KG1 (cell line): ENCODE results near the gene SPINK8.
A peak's percentile ranks its signal among the peaks of the same experiment; 100 is the strongest.

Experiments used
- DNase-seq: peaks from one replicate; lab custom pipeline; 2025; lab: John Stamatoyannopoulos, UW

The SPINK8 gene

DNA sequence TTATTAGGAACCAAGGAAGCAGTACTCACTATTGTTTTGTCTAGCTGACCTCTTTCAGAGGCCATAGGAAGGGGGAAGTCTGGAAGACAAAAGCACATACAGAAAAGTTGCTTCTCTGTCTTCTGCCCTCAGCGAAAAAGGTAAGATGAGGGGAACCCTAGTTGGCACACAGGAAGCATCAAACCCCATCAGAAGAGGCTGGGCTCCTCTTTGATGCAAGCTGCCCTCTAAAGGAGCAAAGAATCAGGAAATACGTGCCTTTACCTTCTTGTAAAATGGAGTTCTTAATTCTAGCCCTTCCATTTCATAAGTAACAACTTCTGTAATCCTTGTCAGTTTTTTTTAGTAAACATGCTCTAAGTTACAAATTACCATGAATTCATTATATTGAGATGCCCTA lies 12.5 kb downstream of the SPINK8 start:
- DNase-seq = no peak

DNA sequence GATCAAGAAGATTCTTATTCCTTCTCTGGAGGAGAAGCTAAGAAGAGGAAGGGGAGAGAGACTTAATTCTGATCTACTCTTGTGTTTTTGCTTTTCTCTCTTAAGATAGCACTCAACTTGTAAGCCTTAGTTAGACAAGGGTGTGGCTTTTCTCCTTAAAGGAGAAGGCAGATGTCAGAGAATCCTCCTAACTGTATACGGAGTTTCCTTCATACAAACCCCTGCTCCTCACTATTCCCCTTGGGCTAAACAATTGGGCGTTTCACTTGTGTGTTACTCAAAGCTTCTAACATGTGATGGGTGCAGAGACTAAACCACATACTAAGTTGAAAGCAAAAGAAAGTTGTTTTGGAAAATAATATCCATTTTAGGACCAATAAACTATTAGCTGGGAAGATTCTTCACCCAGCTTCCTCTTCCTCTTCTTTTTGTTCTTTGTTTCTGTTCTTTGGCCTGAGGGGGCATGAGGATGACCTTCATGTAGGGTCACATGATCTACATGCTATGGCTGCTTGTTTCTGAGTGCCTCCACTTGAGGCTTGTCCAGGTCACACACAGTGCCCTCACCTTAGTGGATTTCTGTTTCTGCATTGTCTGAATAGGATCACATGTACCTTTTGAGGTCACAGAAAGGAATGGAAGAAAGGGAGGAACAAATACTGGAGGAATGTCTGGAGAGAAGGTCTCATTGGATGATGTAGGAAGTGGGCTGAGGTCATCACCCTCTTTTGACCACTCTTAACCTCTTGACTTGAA lies 14.6 kb downstream of the SPINK8 start:
- DNase-seq = no peak

DNA sequence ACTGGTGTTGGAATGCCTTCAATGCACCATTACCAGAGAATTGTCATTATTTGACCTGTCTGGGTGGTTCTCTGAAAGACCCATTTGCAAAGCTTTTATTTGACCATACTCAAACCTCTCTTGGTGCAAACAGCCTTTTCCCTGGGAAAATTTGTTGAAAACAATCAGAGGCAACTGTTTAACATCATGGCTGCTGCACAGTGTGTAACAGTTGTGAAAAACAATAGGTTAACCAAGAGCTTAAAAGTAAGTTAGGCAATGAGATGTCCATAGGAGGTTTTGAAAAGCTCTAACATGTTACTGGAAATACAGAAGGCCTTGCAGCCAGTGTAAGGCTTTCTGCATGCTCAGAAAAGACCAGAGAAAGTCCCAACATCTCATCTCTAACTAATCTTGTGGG lies 18.9 kb downstream of the SPINK8 start:
- DNase-seq = no peak

DNA sequence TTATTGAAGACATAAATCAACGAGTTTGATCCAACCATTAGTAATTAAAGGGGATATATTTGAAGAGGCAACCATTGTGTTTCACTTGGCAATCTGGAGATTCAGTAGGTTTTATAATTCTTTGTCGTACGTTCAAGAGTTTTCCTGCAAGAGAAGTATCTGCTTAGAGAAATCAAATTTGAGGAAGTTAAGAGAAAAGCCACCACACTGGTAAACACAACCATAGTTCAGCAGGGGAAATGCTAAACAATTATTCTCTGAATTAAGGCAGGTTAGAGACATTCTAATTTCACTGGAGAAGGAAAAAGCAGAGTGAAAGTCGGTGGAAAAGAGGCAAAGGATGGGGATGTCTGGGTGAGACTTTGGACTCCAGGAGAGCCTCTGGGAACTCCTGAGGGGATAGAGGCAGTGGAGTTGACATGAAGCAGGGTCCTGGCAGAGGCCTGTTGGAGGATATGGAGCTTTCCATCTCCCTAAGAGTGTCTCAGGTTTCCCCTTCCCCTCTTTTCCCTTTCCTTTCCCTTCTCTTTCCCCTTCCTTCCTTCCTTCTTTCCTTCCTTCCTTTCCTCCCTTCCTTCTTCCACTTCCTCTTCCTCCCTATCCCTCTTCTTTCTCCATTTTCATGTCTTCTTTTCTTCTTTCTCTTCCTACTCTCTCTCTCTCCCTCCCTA lies 26.5 kb downstream of the SPINK8 start:
- peak; percentile 11 for DNase-seq

DNA sequence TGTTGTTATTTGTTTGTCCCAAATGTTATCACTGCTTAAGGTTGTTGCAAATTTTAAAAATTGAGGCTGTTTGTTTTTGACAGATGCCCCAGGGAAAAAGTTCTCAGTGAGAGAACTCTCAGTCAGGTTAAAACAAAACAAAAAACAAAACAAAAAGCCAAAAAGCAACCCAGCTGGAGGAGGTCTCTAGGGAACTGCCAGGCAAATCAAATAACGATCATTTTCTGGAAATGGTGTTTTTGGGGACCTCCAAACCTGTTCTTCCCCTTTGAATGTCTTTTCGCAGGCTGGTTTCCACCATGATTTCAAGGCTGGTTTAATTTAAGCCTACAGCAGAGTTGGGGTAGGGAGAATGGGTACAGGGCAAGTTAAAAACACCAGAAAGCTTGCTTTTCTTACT lies 27.2 kb downstream of the SPINK8 start:
- no peak for DNase-seq

DNA sequence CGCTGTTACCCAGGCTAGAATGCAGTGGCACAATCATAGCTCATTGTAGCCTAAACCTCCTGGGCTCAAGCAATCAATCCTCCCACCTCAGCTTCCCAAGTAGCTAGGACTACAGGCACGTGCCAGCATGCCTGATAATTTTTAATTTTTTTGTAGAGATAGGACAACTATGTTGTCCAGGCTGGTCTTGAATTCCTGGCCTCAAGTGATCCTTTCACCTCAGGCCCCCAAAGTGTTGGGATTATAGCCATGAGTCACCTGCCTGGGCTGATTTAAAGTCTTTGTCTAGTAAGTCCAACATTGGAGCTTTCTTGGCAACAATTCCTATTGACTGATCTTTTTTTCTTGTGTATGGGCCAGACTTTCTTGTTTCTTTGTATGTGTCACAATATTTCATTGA lies 28.1 kb downstream of the SPINK8 start:
- no peak for DNase-seq

DNA sequence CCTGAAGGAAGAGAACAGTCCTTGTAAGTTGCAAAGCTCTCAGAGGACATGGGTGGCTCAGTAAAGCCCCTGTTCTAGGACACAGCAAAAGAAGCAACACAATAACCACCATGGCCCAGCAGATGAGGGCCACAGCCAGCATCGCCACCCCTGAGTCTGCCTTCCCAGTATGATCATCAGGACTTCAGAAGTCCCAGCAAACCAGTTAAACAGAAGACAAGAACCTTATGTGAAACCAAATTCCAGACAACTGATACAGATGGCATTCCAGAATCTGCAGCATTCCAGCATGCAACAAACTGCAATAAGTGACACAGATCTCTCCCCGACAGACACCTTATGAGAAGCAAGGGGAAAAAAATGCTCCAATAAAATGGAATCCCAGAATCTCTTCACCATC lies 30.4 kb downstream of the SPINK8 start:
- no peak for DNase-seq

DNA sequence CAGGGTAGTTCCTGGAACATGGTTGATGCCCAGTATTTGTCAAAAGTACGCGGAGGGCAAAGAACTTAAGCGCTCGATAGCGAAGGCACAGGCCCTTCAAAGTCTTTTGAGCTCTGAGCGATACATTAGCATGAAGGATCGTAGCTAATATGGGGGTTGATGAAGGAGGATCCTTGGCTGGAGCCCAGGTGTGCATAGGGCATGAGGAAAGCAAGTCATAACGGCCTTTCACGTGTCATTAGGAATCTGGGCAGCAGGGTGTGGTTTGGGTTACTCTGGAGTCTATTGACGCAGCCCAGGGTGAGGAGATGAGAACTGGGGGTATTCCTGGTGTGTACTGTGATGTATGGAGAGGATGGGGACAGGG lies 31.7 kb downstream of the SPINK8 start:
- DNase-seq = no peak

DNA sequence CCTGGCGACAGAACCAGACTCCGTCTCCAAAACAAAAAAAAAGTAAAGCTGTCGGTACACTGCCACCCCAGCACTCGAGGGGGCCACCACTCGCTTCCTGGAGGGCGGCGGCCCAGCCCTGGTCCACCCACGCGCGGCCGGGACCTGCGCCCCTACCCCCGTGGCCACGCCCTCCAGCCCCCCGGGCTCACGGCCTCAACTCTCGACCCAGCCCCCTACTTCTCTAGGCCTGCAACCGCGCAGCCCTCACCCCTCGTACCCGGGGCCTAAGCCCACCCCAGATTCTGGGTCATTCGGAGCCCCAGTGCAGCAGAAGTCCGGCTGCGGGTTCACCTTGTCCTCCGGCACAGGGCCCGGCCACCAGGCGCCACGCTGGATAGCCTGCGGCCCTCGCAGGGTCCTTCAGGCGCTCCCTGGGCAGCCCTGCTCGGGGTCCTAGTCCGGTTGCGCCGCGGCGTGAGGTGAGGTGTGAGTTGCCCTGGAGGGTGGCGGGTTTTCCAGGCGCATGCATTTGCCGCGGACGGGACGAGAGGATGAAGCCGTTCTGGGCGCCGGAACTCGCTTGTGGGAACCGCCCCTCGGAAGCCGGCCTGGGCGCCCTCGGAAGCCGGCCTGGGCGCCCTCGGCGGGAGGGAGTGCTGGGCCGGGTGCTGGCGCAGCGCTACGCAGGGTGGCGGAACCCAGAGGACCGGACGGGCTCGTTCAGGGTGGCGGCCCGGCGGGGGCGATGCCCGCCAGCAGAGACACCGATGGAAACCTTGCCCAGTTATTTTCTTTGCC lies 32.3 kb downstream of the SPINK8 start, which contains the start of gene NME6:
TSS of gene NME6 (minus strand) at position 348 of the 780 bp plus-strand sequence.
- DNase-seq = peak; percentile 91

DNA sequence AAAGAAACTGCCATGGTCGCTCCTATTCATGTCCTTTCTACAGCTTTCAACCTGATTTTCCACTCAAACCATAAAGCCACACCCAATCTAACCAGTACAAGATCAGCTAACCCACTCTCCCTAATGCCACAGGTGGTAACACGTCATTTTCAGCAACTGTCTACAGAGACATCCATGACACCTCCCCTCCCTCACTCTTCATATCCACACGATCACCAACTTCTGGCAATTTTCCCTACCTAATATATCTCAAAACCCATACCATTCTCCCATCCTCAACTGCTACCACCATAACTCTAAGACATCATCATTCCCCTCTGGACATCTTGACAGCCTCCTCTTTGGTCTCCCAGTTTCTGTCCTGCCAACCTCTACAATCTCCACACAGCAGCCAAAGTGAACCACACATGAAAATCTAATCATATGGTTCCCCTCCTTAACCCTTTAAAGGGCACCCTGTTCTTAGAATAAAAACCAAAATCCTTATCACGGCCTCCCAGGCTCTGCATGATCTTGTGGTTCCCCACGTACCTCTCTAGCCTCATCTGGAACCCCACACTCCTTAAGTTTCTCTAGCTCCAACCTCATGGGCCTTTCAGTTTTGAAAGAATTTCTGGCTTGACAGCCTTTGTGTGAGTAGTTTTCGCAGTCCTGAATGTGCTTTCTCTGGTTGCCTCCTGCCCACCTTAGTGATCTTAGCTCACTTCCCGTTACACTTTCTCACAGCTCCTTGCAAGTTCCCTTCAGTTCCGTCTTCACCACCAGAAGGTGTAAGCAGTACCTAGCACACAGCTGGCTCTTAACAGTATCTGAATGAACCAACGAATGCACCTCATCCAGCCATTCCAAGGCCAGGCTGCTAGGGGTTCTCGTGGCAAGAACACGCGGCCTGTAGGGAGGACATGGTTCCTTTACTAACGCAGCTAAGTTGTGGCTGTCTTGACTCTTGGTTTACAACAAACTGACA lies 33.4 kb downstream of the SPINK8 start:
- DNase-seq = peak; percentile 31

DNA sequence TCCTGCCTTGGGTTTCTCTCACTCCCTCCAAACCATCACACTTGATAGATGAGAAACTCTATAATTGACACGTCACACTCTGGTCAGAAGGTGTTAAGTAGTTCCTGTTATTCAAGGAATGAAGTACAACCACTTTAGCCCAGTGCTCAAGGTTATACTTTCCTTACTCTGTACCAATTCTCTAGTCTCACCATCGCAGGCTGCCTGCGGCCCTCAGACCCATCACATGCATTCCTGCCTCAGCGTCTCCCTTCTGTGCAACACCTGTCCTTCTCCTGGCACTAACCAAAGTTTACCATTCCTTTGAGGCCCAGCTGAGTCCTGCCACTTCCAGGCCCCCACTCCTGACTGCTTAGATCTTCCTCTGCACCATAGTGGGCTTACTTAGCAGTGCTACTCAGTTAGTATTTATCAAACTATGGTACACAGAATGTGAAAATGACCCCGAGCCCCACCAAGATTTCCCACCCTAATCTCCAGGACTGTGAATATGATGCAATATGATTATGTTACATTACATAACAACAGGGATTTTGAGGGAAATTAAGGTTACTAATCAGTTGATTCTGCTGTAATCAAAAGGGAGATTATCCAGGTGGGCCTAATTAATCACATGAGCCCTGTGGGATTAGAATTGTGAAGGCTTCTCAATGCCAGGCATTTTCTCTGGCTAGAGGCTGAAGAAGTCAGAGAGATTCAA lies 36.2 kb downstream of the SPINK8 start:
- DNase-seq = no peak

DNA sequence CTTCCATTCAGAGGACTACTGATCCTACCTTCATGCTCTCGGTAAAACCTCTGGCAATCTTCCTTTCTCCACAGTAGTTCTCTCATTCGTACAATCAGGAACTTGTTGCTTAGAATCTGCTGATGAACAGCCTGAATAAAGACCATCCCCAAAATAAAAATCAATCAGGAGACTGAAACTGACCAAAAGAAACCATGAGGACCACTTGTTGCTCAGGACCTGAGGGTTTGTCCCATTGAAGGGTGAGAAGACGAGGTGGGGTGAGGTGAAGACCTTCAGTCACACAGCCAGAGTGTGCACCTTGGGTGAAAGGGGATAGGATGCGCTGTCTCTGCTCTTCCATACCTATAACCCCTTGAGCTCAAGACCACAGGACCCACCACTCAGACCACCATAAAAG lies 36.8 kb downstream of the SPINK8 start:
- DNase-seq = no peak

DNA sequence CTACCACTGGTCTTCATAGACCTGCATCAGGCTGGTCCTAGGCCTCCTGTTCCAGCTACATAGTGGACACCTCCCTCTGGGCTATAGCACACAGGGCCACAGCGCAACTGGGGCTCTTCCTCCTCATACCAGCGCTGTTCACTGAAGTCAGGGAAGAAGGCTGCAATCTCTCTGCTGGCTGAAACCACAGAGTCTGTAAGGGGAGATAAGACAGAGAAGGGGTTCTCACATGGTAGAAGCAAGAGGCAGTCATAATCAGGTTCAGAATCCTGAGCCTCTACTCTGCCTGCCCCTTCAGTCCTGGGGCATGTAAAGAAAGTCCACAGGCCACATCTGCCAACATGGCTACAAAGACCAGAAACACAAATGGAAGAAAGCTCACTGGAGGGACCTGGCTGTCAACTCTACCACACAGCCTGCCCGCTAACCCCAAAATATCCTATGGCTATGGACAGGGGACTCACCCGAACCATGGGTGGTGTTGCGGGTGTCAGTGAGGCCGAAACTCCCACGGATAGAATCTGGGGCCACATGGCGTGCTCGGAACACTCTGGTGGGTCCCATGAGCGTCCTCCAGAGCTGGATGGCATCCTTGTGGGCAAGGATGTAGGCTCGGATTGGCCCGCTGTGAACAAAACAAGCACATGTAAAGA lies 38.7 kb downstream of the SPINK8 start:
- DNase-seq = no peak

DNA sequence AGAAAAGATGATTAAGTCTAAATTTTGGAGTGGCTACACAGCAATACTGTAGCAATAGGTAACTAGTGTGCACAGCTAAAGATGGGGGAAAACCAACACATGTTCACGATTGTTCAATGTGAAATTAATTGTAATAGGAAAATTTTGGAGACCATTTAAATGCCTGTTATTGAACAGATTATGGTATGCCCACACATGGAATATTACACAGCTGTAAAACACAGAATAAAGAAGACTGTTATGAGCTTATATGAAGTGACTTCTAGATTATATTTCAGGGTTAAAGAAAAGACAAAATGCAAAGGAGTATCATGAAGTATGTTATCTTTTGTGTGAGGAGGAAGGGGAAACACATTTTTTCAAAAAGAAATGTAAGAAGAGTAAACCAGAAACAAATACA lies 43.8 kb downstream of the SPINK8 start:
- no peak for DNase-seq

DNA sequence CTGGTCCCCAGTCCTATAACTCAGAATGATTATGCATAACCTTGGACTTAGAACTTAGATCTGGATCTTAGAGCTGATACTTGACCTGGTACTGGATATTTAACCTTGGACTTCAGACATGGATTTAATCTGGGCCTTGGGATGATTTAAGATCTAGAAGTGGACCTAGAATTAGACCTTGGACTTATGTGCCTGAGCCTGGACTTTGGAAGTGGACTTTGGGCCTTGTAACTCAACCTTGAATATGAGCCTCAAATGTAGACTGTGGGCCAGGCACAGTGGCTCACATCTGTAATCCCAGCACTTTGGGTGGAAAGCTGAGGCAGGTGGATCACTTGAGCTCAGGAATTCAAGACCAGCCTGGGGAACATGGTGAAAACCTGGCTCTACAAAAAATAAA lies 46.4 kb downstream of the SPINK8 start:
- DNase-seq = no peak

DNA sequence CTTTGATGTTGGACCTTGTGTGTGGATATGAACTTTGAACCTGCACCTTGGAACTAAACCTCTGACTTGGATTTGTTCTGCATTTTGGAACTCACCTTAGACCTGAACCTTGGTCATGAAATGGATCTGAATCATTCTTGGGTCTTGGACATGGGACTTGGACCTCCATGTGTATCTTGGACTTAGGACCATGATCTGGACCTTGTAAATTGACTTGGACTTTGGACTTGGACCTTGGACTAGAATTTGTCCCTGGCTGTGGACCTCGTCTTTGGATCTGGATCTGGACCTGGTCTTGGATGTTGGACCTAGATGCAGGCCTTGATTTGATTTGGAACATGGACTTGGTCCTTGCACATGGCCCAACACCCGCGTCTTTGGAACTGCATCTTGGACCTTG lies 47.2 kb downstream of the SPINK8 start:
- DNase-seq = no peak

DNA sequence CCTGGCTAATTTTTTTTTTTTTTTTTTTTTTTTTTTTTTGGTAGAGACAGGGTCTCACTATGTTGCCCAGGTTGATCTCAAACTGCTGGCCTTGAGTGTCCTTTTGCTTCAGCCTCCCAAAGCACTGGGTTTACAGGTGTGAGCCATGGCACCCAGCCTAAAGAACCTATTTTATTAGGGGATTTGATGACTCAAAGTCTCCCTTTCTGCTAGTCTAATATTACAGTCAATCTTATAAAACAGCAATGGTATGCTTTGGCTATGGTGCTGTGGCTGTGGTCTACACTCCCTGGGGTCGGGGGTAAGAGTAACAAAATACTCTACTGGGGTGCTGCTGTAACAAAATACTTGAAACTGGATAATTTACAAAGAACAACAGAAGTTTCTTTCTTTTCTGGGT lies 47.8 kb downstream of the SPINK8 start:
- no peak for DNase-seq

DNA sequence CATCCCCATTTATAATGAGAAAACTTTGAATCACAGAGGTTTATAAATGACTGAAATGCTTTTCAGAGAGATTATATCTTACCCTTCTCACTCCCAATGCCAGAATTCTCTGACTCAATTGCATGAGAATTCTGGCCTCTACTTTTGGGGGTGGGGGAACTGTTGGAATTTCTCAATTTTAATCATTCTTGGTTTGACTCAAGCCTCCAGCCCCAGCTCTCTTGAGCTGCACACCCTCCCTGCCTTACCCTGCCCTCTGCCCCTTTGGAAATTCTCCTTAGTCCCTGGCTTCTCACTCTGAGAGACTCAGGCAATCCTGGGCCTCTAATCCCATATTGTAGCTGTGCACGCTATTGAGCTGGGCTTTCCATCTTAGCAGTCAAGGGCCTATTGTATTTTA lies 48.3 kb downstream of the SPINK8 start:
- no peak for DNase-seq

DNA sequence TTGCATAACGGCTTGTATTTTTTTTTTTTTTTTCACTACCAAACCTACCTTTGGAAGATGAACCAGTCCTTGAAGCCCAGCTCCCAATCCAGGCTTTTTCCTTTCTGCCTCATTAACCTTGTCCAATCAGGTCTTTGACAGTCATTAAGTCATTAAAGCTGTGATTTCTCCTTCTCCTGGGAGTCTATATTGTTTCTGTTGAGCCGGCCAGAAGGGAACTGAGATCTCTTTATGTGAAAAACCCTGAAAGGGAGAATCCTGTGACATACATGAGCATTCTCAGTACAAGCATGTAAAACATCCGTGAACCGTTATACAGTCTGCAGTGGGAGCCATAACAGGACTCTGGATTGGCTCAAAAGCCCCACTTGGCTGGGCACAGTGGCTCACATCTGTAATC lies 52.6 kb downstream of the SPINK8 start:
- no peak for DNase-seq

DNA sequence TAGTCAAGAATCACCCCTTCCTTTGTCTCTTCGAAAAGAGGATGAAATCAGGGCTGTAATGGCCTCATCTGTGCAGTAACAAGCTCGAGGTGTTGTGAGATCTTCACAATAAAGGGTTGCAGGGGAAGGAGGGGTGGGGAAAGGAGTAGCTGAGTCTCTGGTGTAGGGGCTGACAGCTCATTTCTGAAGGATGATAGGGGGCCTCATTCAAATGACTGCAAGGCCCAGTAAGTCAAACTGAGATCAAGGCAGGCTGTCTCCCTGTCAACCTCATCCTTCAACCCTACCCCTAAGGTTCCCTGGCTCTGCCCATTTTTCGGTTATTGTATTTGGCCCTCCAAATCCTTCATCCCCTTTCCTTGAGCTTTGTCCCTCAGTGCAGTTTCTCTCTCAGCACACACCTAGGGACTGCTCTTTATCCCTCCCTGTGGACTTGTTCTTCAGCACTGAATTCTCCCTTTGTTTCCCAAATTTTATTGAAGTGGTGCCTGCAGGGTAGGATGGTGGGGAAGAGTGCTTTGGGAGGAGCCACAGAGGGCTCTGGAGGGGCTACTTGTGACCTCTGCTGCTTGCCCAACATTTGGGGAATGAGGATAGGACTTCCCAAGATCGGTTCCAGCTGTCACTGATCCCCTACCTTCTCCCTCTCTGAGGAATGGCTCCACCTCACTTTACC lies 54.4 kb downstream of the SPINK8 start:
- no peak for DNase-seq
